AG09309 (cell line): ENCODE results near the gene RNASEH2A.
"Not testable (repeated sequence)": the region's sequence is repeated elsewhere in the genome, so short reads cannot be mapped to it uniquely, and the experiment has no call there.

Experiments
- DNase-seq: peaks from one replicate; pipeline ENCODE4 v3.0.0-alpha.2; 2010; ENCODE audit warnings: low read depth
- H3K4me3 ChIP-seq: 2 replicates; pipeline ENCODE4 v1.5.1; 2011; ENCODE audit warnings: mild to moderate bottlenecking, low read depth, low read length, moderate library complexity; ENCODE audit not compliant: control insufficient read depth
- CTCF ChIP-seq: IDR thresholded peaks from 2 replicates; pipeline ENCODE4 v1.5.1; 2011; ENCODE audit warnings: mild to moderate bottlenecking, low read depth, low read length, inconsistent platforms; ENCODE audit not compliant: insufficient read depth, control insufficient read depth; ENCODE audit errors: missing control alignments

Gene RNASEH2A

GRCh38 chr19:12797141-12797587 is 9.2 kb upstream of the RNASEH2A start:
- no peak for TF ChIP-seq CTCF
- no peak for DNase-seq
- H3K4me3 ChIP-seq, result no peak overlapping the region

GRCh38 chr19:12797607-12798006 is 8.8 kb upstream of the RNASEH2A start:
- not testable (repeated sequence) for DNase-seq, H3K4me3 ChIP-seq

- H3K4me3 ChIP-seq, result no peak overlapping the region
- DNase-seq, result no peak
- TF ChIP-seq CTCF, result no peak
Observed at GRCh38 chr19:12799742-12800465, 6.5 kb upstream of the RNASEH2A start.

GRCh38 chr19:12800466-12800770 is 6.0 kb upstream of the RNASEH2A start:
- no peak for TF ChIP-seq CTCF
- H3K4me3 ChIP-seq, result no peak overlapping the region
- DNase-seq, result no peak

GRCh38 chr19:12800923-12801465 is 5.4 kb upstream of the RNASEH2A start:
- no peak for DNase-seq
- peak overlapping the region; percentile 86 for H3K4me3 ChIP-seq
- TF ChIP-seq CTCF, result no peak

GRCh38 chr19:12801466-12802266 is 4.7 kb upstream of the RNASEH2A start, which contains the start of the genes PRDX2 and THSD8:
Gene PRDX2 (minus strand): TSS chr19:12801800. CDS start chr19:12801261, 539 bp downstream.
Gene THSD8 (plus strand): TSS chr19:12802069. CDS start chr19:12802072, 3 bp downstream.
- peak; percentile 4 for TF ChIP-seq CTCF
- peak within 1 kb of the TSS; percentile 86 for H3K4me3 ChIP-seq
- no peak for DNase-seq
